Mesenchymal stem cell (in vitro differentiated cells and primary cell): Measurements from ENCODE around the gene IGSF8.
A peak's percentile ranks its signal among the peaks of the same experiment; 100 is the strongest.

Source experiments
- DNase-seq: peaks from one replicate; pipeline ENCODE4 v3.0.0-alpha.2; 2013
- H2AFZ ChIP-seq: one replicate; pipeline ENCODE4 v1.6.1; 2013; ENCODE audit warnings: low read depth, mild to moderate bottlenecking, control low read depth, inconsistent platforms, low read length, moderate library complexity
- H2AK5ac ChIP-seq: 2 replicates; pipeline ENCODE4 v1.6.1; 2013; ENCODE audit warnings: low read length, moderate library complexity, mild to moderate bottlenecking, inconsistent platforms; ENCODE audit not compliant: severe bottlenecking
- H2BK120ac ChIP-seq: one replicate; pipeline ENCODE4 v1.6.1; 2013; ENCODE audit warnings: low read depth, mild to moderate bottlenecking, inconsistent platforms, low read length, moderate library complexity
- H2BK12ac ChIP-seq, 2 experiments: one replicate each; pipeline ENCODE4 v1.6.1; 2013; ENCODE audit warnings: inconsistent platforms in 2 of 2, low read length in 2 of 2, mild to moderate bottlenecking in 2 of 2, moderate library complexity in 2 of 2, control low read depth in 1 of 2
- H2BK15ac ChIP-seq: one replicate; pipeline ENCODE4 v1.6.1; 2013; ENCODE audit warnings: mild to moderate bottlenecking, low read depth, inconsistent platforms; ENCODE audit not compliant: poor library complexity, severe bottlenecking
- H2BK5ac ChIP-seq: 2 replicates; pipeline ENCODE4 v1.6.1; 2013; ENCODE audit warnings: low read depth, mild to moderate bottlenecking, low read length, control low read depth, inconsistent platforms; ENCODE audit not compliant: poor library complexity, severe bottlenecking
- H3K14ac ChIP-seq, 2 experiments: one replicate each; pipeline ENCODE4 v1.6.1; 2013; ENCODE audit warnings: inconsistent platforms in 2 of 2, low read length in 2 of 2, control low read depth in 1 of 2, mild to moderate bottlenecking in 1 of 2, moderate library complexity in 1 of 2
- H3K18ac ChIP-seq, 2 experiments: one replicate each; pipeline ENCODE4 v1.6.1; 2013; ENCODE audit warnings: inconsistent platforms in 2 of 2, low read length in 2 of 2, control low read depth in 1 of 2, low read depth in 1 of 2, mild to moderate bottlenecking in 1 of 2
- H3K23ac ChIP-seq, 2 experiments: one replicate each; pipeline ENCODE4 v1.6.1; 2013; ENCODE audit warnings: inconsistent platforms in 2 of 2, low read length in 2 of 2, mild to moderate bottlenecking in 2 of 2, moderate library complexity in 2 of 2, control low read depth in 1 of 2
- H3K27ac ChIP-seq: 2 replicates; pipeline ENCODE4 v1.5.1; 2013; ENCODE audit warnings: mild to moderate bottlenecking, moderate library complexity, low read length, control low read depth, inconsistent platforms; ENCODE audit not compliant: poor library complexity, severe bottlenecking
- H3K27me3 ChIP-seq, 2 experiments: 2 replicates each; pipeline versions ENCODE4 v1.6.1 to v1.7.0; 2013; ENCODE audit warnings: low read length in 2 of 2, mild to moderate bottlenecking in 2 of 2, moderate library complexity in 2 of 2, control low read depth in 1 of 2, inconsistent platforms in 1 of 2; ENCODE audit not compliant: control insufficient read depth in 1 of 2, insufficient read depth in 1 of 2
- H3K36me3 ChIP-seq, 2 experiments: 2 replicates each; pipeline versions ENCODE4 v1.6.1 to v1.7.0; 2013; ENCODE audit warnings: low read length in 2 of 2, control low read depth in 1 of 2, inconsistent platforms in 1 of 2, low read depth in 1 of 2, mild to moderate bottlenecking in 1 of 2; ENCODE audit not compliant: insufficient read depth in 2 of 2, control insufficient read depth in 1 of 2
- H3K4ac ChIP-seq, 2 experiments: one replicate each; pipeline ENCODE4 v1.6.1; 2013; ENCODE audit warnings: inconsistent platforms in 2 of 2, low read length in 2 of 2, mild to moderate bottlenecking in 2 of 2, moderate library complexity in 2 of 2, control low read depth in 1 of 2, low read depth in 1 of 2
- H3K4me1 ChIP-seq: 2 replicates; pipeline ENCODE4 v1.6.1; 2013; ENCODE audit warnings: low read depth, low read length, control low read depth; ENCODE audit not compliant: control insufficient read depth, insufficient read depth
- H3K4me2 ChIP-seq: 2 replicates; pipeline ENCODE4 v1.6.1; 2013; ENCODE audit warnings: low read length, mild to moderate bottlenecking, inconsistent platforms; ENCODE audit not compliant: poor library complexity, severe bottlenecking
- H3K4me3 ChIP-seq, 2 experiments: 2 replicates each; pipeline versions ENCODE4 v1.5.1 to v1.7.0; 2013; ENCODE audit warnings: low read length in 2 of 2, mild to moderate bottlenecking in 2 of 2, control low read depth in 1 of 2, low read depth in 1 of 2; ENCODE audit not compliant: insufficient read depth in 1 of 2
- H3K79me1 ChIP-seq: replicated peaks from 2 replicates; pipeline ENCODE4 v1.6.1; 2013; ENCODE audit warnings: mild to moderate bottlenecking, control low read depth, low read length, inconsistent platforms; ENCODE audit not compliant: poor library complexity, severe bottlenecking
- H3K9ac ChIP-seq: 2 replicates; pipeline ENCODE4 v1.7.0; 2013; ENCODE audit warnings: mild to moderate bottlenecking, low read length, moderate library complexity
- H3K9me3 ChIP-seq: 2 replicates; pipeline ENCODE4 v1.7.0; 2013; ENCODE audit warnings: mild to moderate bottlenecking, low read length; ENCODE audit not compliant: control insufficient read depth
- H4K8ac ChIP-seq: one replicate; pipeline ENCODE4 v1.6.1; 2013; ENCODE audit warnings: inconsistent platforms, mild to moderate bottlenecking, low read length, moderate library complexity
- H4K91ac ChIP-seq: one replicate; pipeline ENCODE4 v1.6.1; 2013; ENCODE audit warnings: mild to moderate bottlenecking, low read length, inconsistent platforms
- WGBS: methylation state at CpG from one replicate; pipeline ENCODE4 v1.1.7; 2013; ENCODE audit warnings: mixed read lengths; 5-methylcytosine and 5-hydroxymethylcytosine counted together

Gene IGSF8

DNA sequence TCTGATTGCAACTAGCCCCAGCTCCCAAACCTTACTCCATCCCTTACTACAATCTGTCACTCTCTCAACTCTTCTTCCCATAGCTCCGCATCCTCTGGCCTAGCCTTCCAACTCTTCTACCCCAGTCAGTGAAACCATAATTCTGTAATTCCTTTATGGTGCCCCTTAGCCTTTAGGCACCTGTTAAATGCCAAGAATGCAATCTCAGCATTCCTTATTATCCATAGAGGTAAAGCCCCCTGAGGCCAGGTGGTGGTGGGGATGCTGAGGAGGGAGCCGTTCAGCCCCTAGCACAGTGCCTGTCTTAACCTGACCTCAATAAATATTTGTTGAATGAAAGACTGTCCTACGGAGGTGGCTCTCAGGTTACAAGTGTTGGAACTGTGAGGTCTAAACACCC lies 31.1 kb upstream of the IGSF8 start:
- H3K14ac ChIP-seq: no peak overlapping the region
- 98% methylated on average over 2 of the region's 3 CpGs for WGBS
- no peak overlapping the region for H2AFZ ChIP-seq
- H3K36me3 ChIP-seq: no peaks in the 10 kb centered on the region
- H2BK5ac ChIP-seq: no peak overlapping the region
- peaks cover 18% of the 10 kb centered on the region for H3K4me1 ChIP-seq
- H3K27me3 ChIP-seq: peaks cover 27 to 38% of the 10 kb centered on the region in 2 experiments
- no peak overlapping the region for H3K4me3 ChIP-seq
- no peak overlapping the region for H4K8ac ChIP-seq
- no peak overlapping the region for H3K23ac ChIP-seq
- no peak overlapping the region for H3K18ac ChIP-seq
- H3K4me2 ChIP-seq: no peak overlapping the region
- no peak overlapping the region for H3K9ac ChIP-seq
- no peak overlapping the region for H3K27ac ChIP-seq
- no peak overlapping the region for H3K4ac ChIP-seq
- H4K91ac ChIP-seq: no peak overlapping the region
- no peak overlapping the region for H2BK12ac ChIP-seq
- H3K79me1 ChIP-seq: no peaks in the 10 kb centered on the region
- no peaks in the 10 kb centered on the region for H3K9me3 ChIP-seq
- H2BK120ac ChIP-seq: no peak overlapping the region
- no peak overlapping the region for H2AK5ac ChIP-seq
- H2BK15ac ChIP-seq: no peak overlapping the region
- DNase-seq: no peak

DNA sequence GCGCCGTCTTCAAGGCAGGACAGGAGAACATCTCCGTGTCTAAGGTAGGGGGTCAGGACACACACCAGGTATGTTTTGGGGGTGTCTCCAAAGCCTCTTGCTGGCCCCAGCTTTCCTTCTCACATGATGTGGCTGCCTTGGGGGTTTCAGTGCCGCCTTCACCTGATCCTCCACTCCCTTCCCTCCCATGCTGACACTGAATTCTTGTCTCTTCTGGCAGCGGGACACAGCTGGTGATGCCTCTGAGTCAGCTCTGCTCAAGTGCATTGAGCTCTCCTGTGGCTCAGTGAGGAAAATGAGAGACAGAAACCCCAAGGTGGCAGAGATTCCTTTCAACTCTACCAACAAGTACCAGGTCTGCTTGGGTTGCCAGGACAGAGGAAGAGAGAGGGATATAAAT lies 30.6 kb upstream of the IGSF8 start:
- DNase-seq: peak; percentile 51
- Histone ChIP-seq H2AK5ac (peak overlapping the region; percentile 13), H3K9ac (no peak overlapping the region), H2AFZ (no peak overlapping the region), H3K4ac (no peak overlapping the region), H3K18ac (no peak overlapping the region), H3K4me3 (no peak overlapping the region), H4K91ac (no peak overlapping the region), H3K27me3 (peaks cover 21 to 35% of the 10 kb centered on the region in 2 experiments), H3K79me1 (no peaks in the 10 kb centered on the region), H3K4me2 (no peak overlapping the region), H2BK12ac (no peak overlapping the region), H3K27ac (no peak overlapping the region), H3K23ac (no peak overlapping the region), H2BK5ac (no peak overlapping the region), H3K4me1 (peaks cover 22% of the 10 kb centered on the region), H3K36me3 (no peaks in the 10 kb centered on the region), H3K9me3 (no peaks in the 10 kb centered on the region), H3K14ac (no peak overlapping the region), H4K8ac (no peak overlapping the region), H2BK15ac (no peak overlapping the region), H2BK120ac (no peak overlapping the region)
- 77% methylated on average over 5 of the region's 5 CpGs for WGBS

DNA sequence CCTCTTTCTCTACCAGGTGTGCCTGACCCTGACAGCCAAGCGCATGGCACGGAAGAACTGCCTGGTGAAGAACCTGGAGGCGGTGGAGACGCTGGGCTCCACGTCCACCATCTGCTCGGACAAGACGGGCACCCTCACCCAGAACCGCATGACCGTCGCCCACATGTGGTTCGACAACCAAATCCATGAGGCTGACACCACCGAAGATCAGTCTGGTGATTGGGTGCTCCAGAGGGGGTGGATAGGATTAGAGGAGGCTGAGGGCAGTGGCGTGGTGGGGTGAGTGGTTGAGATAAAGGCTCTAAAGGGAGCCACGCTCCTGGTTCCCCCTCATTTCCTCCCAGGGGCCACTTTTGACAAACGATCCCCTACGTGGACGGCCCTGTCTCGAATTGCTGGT lies 30.2 kb upstream of the IGSF8 start:
- Histone ChIP-seq H3K4me1 (peaks cover 23% of the 10 kb centered on the region), H2AFZ (no peak overlapping the region), H3K79me1 (no peaks in the 10 kb centered on the region), H2BK5ac (no peak overlapping the region), H3K18ac (no peak overlapping the region), H3K9ac (no peak overlapping the region), H2AK5ac (peak overlapping the region; percentile 13), H3K27ac (no peak overlapping the region), H3K23ac (no peak overlapping the region), H3K27me3 (peaks cover 17 to 35% of the 10 kb centered on the region in 2 experiments), H3K36me3 (no peaks in the 10 kb centered on the region), H3K9me3 (no peaks in the 10 kb centered on the region), H3K4me3 (no peak overlapping the region), H2BK120ac (no peak overlapping the region), H3K4me2 (no peak overlapping the region), H4K8ac (no peak overlapping the region), H4K91ac (no peak overlapping the region), H2BK12ac (no peak overlapping the region), H3K4ac (no peak overlapping the region), H2BK15ac (peak overlapping the region; percentile 19), H3K14ac (no peak overlapping the region)
- 93% methylated on average over 18 of the region's 18 CpGs for WGBS
- DNase-seq: no peak

DNA sequence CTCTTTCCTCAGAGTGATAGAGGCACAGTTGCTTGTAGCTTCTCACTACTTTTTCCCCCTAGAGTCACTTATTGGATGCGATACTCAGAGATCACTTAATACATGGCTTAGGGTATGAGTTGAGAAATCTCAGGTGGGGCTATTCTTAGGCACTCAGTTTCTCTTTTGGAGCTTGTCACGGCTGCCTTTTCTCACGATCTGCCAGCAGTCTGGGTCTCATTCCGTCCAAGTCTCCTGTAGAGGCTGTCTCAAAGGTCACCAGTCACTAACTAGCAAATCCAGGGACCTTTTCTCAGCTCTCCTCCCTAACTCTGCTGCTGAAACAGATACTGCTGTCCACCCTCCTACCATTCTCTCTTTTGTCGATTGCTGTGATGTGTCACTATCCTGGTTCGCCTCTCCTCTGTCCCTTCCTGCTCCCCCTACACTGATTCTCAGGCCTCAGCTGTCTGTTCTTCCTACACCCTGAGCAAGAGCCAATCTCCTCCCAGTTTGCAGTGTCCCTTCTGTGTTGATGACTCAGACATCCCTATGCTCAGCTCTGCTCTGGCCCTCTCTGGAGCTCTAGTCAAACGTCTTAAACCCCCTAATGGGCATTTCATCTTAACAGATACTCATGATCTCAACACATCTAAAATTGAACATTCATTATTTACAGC lies 29.6 kb upstream of the IGSF8 start:
- no peak overlapping the region for H3K9ac ChIP-seq
- no peak overlapping the region for H2AFZ ChIP-seq
- no peak overlapping the region for H3K27ac ChIP-seq
- 57% methylated on average over 5 of the region's 7 CpGs for whole genome bisulfite sequencing
- H3K4me1 ChIP-seq: peaks cover 23% of the 10 kb centered on the region
- no peak overlapping the region for H3K4me3 ChIP-seq
- H3K27me3 ChIP-seq: peaks cover 11 to 29% of the 10 kb centered on the region in 2 experiments
- peak overlapping the region; percentile 35 for H4K8ac ChIP-seq
- no peak overlapping the region for H2BK5ac ChIP-seq
- H3K14ac ChIP-seq: peak overlapping the region in 1 of 2 experiments; percentile 2
- peak overlapping the region; percentile 75 for H2AK5ac ChIP-seq
- H4K91ac ChIP-seq: no peak overlapping the region
- H3K18ac ChIP-seq: no peak overlapping the region
- no peaks in the 10 kb centered on the region for H3K9me3 ChIP-seq
- peak; percentile 79 for DNase-seq
- no peak overlapping the region for H3K4ac ChIP-seq
- H3K4me2 ChIP-seq: no peak overlapping the region
- no peaks in the 10 kb centered on the region for H3K79me1 ChIP-seq
- H2BK12ac ChIP-seq: peak overlapping the region in 1 of 2 experiments; percentile 40
- no peak overlapping the region for H3K23ac ChIP-seq
- no peak overlapping the region for H2BK120ac ChIP-seq
- no peaks in the 10 kb centered on the region for H3K36me3 ChIP-seq
- no peak overlapping the region for H2BK15ac ChIP-seq
